Kidney capillary endothelial cell (primary cell): ENCODE measurements around the gene PDGFA.
"Not testable (repeated sequence)": the region's sequence is repeated elsewhere in the genome, so short reads cannot be mapped to it uniquely, and the experiment has no call there.

Source experiments
- DNase-seq: peaks from one replicate; pipeline ENCODE4 v3.0.0-alpha.2; 2018; ENCODE audit warnings: low spot score

The PDGFA gene

GRCh38 chr7:552151-552867, 32.7 kb upstream of the PDGFA start:
- DNase-seq, result not testable (repeated sequence)

GRCh38 chr7:551615-551970, 31.9 kb upstream of the PDGFA start:
- DNase-seq, result not testable (repeated sequence)

GRCh38 chr7:550881-551614, 31.4 kb upstream of the PDGFA start:
- no peak for DNase-seq

DNA sequence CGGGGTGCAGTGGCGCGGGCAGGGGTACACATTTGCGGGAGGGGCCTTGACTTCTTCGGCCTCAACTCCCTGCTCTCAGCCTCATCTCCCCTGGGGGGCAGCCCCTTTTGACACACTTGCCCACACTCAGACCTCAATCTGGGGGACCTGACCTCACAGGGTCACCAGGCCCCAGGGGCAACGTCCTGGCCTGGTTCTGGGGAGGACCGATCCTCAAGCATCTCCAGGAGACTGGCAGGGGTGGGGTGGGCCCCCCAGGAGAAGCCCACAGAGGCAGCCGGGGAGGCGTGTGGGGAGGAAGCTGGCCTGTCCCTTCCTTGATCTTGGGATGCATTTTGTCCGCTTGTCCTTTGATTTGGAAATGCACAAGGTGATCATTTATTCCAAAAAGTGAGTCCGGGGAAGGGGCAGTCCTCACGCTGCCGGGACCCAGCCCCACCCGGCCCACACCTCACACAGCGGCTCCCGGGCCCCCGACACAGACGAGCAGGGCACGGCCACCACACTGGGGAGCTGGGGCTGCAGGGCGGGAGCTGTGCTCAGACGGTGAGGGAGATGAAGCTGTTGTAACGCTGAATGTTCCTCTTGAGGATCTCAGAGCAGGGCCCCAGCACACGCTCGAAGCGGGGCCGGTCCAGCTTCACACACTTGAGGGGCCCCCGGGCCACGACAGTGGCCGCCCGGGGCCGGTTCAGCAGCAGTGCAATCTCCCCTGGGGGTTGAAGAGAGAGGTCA, 30.4 kb upstream of the PDGFA start:
- no peak for DNase-seq

- no peak for DNase-seq
Measured at GRCh38 chr7:549066-549890, 29.6 kb upstream of the PDGFA start.

DNA sequence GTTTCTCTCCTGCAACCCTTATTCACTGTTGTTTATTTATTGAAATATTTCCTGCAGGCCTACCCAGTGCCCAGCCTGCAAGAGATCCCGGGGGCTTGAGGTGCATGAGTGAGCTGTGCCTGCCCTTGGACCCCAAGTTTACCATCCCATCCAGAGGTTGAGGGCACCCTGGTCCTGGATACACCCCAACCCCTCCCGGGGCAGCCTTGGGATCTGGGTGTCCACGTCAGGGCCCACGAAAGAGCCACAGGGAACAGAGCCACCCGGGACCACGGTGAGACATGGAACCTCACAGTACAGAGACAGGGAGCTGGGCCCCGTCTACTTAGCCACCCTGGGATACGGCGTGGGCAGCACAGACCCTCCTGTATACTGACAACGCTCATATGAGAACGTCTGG, 28.8 kb upstream of the PDGFA start:
- no peak for DNase-seq

- DNase-seq, result no peak
Measured at GRCh38 chr7:545470-545869, 25.8 kb upstream of the PDGFA start.

- no peak for DNase-seq
Measured at GRCh38 chr7:544338-545221, 24.9 kb upstream of the PDGFA start.

- DNase-seq, result no peak
Measured at GRCh38 chr7:543501-544337, 24.1 kb upstream of the PDGFA start.

- DNase-seq, result peak; percentile 87
Measured at GRCh38 chr7:542713-543500, 23.3 kb upstream of the PDGFA start.

DNA sequence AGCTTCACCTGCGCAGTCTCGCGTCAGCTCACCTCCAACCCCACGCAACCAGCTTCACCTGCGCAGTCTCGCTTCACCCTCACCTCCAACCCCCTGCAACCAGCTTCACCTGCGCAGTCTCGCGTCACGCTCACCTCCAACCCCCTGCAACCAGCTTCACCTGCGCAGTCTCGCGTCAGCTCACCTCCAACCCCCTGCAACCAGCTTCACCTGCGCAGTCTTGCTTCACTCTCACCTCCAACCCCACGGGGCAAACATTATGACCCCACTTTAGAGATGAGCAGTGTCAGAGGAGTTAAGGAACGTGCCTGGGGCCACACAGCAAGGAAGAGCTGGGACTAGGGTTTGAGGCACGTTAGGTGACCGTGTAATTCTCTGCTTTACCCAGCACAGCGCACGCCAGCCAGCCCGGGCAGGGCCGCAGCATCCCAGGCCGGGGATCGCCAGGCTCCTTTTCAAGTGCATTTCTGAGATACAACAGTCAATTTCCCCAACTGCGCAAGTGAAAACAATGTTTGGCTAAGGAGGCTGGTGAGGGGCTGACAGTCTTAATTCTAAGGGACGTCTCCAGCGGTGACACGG, 22.6 kb upstream of the PDGFA start:
- DNase-seq, result no peak

DNA sequence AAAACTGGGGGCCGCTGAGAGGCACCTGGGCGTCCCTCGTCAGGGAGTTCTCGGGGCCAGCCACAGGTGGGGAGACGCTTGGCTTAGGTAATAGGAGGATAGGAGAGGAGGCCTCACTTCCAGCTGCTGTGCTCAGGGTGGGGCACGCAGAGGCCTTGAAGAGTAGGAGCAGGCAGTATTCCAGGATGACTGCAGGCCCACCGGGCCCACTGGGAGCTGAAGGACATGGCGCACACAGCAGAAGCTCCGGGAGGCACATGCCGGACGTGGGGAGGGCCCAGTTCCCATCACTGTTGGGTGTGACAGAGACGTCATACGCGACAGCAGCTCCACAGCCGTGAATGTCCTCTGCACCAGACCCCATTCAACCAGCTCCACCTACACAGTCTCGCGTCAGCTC, 22.0 kb upstream of the PDGFA start:
- DNase-seq, result no peak

- no peak for DNase-seq
Measured at GRCh38 chr7:540997-541396, 21.4 kb upstream of the PDGFA start.

DNA sequence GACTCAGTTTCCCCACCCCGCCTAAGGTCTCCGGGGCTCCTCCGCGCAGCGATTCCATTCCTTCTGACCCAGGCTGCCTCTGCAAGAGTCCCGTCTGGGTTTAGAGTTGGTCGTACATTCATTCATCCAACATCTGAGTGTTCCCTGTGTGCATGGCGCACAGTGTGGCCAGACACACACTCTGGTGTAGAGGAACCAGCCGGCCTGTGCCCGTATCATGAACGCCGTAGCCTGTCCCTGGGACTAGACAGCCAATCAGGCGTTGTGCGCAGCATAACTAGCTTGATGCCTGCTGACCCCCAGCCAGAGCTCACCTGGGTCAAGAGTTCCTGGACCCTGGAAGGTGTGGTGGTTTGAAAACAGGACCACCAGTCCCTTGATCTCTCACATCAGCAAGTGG, 20.9 kb upstream of the PDGFA start:
- no peak for DNase-seq

- DNase-seq, result no peak
Measured at GRCh38 chr7:539731-540411, 20.2 kb upstream of the PDGFA start.

- DNase-seq, result no peak
Measured at GRCh38 chr7:538764-539685, 19.4 kb upstream of the PDGFA start.

DNA sequence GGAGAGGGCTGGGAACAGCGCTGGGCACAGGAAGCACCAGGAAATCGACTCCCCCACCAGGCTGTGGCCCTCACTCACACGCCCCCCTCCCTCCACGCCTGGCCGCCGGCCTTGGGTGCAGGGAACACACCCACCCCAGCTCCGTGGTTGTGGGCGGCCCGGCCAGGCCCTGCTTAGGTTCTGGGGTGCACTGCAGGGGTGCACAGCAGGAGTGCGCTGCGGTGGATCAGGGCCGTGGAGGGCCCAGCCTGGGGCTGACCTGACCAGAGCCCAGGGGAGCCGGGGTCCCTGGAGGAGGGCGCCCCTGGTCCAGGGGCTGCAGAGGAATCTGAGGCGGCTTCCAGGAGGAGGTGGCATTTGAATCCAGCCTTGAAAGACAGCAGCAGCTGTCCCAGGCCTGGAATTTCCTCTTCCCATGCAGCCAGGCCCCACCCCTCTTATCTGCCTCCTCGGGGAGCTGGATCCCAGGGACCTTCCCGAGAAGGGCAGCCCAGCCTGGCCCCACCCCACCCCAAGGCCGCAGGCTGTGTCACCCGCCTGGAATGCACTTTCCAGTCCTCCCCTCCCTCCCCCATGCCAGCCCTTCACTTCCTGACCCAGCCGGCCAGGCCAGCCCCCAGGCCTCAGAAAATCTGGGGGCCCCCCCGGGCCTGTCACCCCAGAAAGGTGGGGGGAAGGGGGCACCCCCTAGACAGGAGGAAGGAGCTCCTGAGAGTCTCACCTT, 18.4 kb upstream of the PDGFA start:
- DNase-seq, result peak; percentile 92
